C4-2B (cell line): ENCODE measurements around the gene C1RL.
"Not testable (repeated sequence)": the region's sequence is repeated elsewhere in the genome, so short reads cannot be mapped to it uniquely, and the experiment has no call there.

Experiments
- H3K27ac ChIP-seq: fragments of 450-650 bp; 2 replicates; pipeline ENCODE4 v1.5.1; 2017
- ZFX ChIP-seq: fragments of 450-650 bp; IDR thresholded peaks from 2 replicates; pipeline ENCODE4 v1.6.1; 2017
- TF ChIP-seq, protein P1 (sequence below): fragments of 450-650 bp; conservative IDR thresholded peaks from 2 replicates; pipeline ENCODE4 v1.5.1; 2017; ENCODE audit warnings: mild to moderate bottlenecking

Gene C1RL

DNA sequence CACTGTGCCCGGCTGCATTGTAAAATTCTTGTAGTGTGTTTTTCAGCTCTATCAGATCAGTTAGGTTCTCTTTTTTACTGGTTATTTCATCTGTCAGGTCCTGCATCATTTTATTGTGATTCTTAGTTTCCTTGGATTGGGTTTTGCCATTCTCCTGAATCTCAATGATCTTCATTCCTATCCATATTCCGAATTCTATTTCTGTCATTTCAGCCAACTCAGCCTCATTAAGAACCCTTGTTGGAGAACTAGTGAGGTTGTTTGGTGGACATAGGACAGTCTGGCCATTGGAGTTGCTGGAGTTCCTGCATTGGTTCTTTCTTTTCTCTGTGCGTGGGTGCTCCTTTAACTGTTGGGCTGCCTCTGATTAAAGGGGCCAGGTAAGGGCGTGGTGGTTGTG lies 54.1 kb downstream of the C1RL start:
- TF ChIP-seq, protein P1, sequence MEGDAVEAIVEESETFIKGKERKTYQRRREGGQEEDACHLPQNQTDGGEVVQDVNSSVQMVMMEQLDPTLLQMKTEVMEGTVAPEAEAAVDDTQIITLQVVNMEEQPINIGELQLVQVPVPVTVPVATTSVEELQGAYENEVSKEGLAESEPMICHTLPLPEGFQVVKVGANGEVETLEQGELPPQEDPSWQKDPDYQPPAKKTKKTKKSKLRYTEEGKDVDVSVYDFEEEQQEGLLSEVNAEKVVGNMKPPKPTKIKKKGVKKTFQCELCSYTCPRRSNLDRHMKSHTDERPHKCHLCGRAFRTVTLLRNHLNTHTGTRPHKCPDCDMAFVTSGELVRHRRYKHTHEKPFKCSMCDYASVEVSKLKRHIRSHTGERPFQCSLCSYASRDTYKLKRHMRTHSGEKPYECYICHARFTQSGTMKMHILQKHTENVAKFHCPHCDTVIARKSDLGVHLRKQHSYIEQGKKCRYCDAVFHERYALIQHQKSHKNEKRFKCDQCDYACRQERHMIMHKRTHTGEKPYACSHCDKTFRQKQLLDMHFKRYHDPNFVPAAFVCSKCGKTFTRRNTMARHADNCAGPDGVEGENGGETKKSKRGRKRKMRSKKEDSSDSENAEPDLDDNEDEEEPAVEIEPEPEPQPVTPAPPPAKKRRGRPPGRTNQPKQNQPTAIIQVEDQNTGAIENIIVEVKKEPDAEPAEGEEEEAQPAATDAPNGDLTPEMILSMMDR = no peak
- no peak overlapping the region for H3K27ac ChIP-seq

DNA sequence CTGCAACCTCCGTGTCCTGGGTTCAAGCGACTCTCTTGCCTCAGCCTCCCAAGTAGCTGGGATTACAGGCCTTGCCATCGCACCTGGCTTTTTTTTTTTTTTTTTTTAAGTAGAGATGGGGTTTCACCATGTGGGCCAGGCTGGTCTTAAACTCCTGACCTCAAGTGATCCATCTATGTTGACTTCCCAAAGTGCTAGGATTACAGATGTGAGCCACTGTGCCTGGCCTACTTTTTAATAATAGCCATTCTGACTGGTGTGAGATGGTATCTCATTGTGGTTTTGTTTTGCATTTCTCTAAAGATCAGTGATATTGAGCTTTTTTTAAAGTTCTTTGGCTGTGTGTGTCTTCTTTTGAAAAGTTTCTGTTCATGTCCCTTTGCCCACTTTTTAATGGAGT lies 59.0 kb downstream of the C1RL start:
- not testable (repeated sequence) for H3K27ac ChIP-seq

DNA sequence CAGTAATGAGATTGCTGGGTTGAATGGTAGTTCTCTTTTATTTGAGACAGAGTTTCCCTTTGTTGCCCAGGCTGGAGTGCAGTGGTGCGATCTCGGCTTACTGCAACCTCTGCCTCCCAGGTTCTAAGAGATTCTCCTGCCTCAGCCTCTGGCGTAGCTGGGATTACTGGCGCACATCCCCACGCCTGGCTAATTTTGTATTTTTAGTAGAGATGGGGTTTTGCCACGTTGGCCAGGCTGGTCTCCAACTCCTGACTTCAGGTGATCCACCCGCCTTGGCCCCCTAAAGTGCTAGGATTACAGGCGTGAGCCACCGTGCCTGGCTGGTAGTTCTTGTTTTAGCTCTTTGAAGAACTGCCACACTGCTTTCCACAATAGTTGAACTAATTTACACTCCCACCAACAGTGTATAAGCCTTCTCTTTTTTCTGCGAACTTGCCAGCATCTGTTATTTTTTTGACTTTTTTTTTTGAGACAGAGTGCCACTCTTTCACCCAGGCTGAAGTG lies 59.5 kb downstream of the C1RL start:
- not testable (repeated sequence) for H3K27ac ChIP-seq

DNA sequence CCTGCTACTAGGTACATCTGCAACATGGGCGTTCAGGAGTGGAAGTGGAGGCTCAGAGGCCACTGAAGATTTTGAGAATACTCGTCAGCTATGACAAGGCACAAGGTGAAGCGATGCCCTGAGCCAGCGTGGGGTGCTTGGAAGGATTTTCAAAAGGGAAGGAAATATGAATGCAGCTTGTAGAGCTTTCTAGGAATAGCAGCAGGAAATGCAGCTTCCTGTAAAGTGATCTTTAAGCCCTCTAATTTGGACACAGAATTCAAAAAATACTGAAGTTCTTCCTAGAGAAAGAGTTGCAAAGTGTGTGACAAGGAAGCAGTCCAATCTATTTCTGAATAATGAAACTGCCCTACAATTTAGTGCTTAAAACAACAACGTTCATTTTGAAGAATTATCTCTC lies 61.7 kb downstream of the C1RL start:
- TF ChIP-seq, protein P1 = no peak
- TF ChIP-seq ZFX = no peak

GRCh38 chr12:7046383-7047105 lies 62.5 kb downstream of the C1RL start:
- TF ChIP-seq, protein P1 = no peak
- TF ChIP-seq ZFX = no peak
- no peak overlapping the region for H3K27ac ChIP-seq

More for the DNA sequence above, 61.7 kb downstream of the C1RL start:
- H3K27ac ChIP-seq = no peak overlapping the region

- no peak for TF ChIP-seq ZFX
- TF ChIP-seq, protein P1 = no peak
- no peak overlapping the region for H3K27ac ChIP-seq
Measured at GRCh38 chr12:7045913-7046312, 63.1 kb downstream of the C1RL start.
